NB4 (cell line): Measurements from ENCODE around the gene TUBD1.

ENCODE experiments used
- DNase-seq: peaks from one replicate; pipeline ENCODE4 v3.0.0; 2010; ENCODE audit warnings: low read depth
- H3K4me3 ChIP-seq: one replicate; pipeline ENCODE4 v1.5.1; 2011; ENCODE audit warnings: mild to moderate bottlenecking, low read depth, low read length, moderate library complexity
- MYC ChIP-seq: IDR thresholded peaks from 2 replicates; pipeline ENCODE4 v1.6.1; 2011; ENCODE audit warnings: low read depth, low read length
- POLR2A ChIP-seq: IDR thresholded peaks from 2 replicates; pipeline ENCODE4 v1.6.1; 2011; ENCODE audit warnings: mild to moderate bottlenecking; ENCODE audit not compliant: insufficient read length; ENCODE audit errors: extremely low read depth
- TF ChIP-seq, protein P1 (sequence below): IDR thresholded peaks from one replicate; pipeline ENCODE4 v1.5.1; 2012; ENCODE audit warnings: low read depth, low read length
- TF ChIP-seq, protein P2 (sequence below): IDR thresholded peaks from 2 replicates; pipeline ENCODE4 v1.6.1; 2011; ENCODE audit warnings: low read depth, low read length

TUBD1 gene

DNA sequence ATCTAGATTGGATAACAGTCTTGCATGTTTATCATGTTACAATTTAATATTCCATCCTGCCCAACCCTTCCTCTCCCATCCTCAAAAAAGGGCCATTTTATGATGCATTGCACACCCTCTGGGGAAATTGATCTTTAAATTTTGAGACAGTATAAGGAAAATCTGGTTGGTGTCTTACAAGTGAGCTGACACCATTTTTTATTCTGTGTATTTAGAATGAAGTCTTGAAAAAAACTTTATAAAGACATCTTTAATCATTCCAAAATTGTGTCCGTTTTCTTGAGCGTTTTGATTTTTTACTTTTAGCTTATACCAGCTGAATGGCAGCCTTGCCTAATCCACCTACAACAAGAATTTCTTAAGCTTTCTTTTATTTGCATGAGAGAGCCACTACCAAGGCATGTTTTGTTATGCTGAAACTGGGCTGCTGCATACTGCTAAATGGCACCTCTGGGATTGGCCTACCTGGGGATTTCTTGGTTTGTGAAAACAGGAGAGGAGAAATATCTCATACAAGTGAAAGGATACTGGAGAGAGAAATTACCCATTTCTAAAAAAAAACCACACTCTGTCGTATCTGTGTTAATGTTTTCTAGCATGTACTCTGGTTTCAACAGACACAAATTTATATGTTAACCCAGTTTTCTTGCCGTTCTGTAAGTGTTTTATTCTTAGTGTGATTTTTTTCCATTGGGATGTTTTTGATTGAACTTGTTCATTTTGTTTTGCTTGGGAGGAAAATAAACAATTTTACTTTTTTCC, 52.2 kb downstream of the TUBD1 start:
- TF ChIP-seq, protein P1, sequence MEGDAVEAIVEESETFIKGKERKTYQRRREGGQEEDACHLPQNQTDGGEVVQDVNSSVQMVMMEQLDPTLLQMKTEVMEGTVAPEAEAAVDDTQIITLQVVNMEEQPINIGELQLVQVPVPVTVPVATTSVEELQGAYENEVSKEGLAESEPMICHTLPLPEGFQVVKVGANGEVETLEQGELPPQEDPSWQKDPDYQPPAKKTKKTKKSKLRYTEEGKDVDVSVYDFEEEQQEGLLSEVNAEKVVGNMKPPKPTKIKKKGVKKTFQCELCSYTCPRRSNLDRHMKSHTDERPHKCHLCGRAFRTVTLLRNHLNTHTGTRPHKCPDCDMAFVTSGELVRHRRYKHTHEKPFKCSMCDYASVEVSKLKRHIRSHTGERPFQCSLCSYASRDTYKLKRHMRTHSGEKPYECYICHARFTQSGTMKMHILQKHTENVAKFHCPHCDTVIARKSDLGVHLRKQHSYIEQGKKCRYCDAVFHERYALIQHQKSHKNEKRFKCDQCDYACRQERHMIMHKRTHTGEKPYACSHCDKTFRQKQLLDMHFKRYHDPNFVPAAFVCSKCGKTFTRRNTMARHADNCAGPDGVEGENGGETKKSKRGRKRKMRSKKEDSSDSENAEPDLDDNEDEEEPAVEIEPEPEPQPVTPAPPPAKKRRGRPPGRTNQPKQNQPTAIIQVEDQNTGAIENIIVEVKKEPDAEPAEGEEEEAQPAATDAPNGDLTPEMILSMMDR: no peak
- TF ChIP-seq MYC (no peak), POLR2A (no peak)
- TF ChIP-seq, protein P2, sequence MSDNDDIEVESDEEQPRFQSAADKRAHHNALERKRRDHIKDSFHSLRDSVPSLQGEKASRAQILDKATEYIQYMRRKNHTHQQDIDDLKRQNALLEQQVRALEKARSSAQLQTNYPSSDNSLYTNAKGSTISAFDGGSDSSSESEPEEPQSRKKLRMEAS: no peak
- H3K4me3 ChIP-seq: peak overlapping the region; percentile 94
- no peak for DNase-seq

DNA sequence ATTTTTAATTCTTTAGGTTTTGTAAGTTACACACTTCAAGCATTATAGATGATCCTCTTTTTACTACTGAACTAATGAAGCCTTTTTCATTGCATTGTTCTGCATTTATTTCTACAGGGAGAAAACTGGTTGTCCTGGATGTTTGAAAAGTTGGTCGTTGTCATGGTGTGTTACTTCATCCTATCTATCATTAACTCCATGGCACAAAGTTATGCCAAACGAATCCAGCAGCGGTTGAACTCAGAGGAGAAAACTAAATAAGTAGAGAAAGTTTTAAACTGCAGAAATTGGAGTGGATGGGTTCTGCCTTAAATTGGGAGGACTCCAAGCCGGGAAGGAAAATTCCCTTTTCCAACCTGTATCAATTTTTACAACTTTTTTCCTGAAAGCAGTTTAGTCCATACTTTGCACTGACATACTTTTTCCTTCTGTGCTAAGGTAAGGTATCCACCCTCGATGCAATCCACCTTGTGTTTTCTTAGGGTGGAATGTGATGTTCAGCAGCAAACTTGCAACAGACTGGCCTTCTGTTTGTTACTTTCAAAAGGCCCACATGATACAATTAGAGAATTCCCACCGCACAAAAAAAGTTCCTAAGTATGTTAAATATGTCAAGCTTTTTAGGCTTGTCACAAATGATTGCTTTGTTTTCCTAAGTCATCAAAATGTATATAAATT, 53.0 kb downstream of the TUBD1 start:
- TF ChIP-seq POLR2A: no peak
- TF ChIP-seq MYC: no peak
- TF ChIP-seq, protein P1: no peak
- TF ChIP-seq, protein P2: no peak
- no peak for DNase-seq
- H3K4me3 ChIP-seq: peak overlapping the region; percentile 94

DNA sequence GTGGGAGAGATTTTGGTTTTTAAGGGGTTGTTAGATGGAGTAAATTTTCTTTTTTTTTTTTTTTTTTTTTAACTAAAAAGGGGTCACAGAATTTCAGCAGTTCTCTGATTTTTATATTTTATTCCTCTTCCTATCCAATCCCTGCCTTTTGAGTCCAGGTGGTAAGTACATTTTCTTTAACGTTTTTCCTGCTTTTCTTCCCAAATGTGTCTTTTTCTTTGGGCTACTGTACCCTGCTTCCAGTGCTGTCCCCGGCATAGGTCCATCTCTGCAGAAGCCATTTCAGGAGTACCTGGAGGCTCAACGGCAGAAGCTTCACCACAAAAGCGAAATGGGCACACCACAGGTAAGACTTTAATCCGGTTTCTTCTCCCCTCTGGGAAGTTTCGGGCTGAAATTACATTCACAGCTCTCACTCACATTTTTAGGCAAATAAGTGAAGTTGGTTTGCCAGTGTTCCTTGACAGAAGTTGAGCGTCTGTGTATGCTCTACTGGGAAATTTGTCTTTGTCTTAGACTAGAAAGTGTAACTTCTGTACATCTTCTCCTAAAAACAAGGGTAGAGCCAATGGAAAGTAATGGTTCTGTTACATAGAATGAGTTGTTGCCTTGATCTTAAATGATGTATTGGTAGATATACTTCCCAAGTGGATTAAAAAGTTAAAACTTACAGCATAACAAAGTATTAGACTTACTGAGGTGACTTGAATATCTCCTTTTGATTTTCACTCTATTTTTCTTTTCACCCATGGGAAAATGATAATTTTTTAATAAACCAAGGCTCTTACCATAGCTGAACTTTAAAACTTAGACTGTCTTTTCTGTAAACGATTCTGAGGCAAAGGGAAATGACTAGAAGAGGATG, 54.5 kb downstream of the TUBD1 start:
- no peak for DNase-seq
- TF ChIP-seq, protein P2: no peak
- TF ChIP-seq POLR2A (no peak), MYC (no peak)
- TF ChIP-seq, protein P1: no peak
- H3K4me3 ChIP-seq: peak overlapping the region; percentile 94

DNA sequence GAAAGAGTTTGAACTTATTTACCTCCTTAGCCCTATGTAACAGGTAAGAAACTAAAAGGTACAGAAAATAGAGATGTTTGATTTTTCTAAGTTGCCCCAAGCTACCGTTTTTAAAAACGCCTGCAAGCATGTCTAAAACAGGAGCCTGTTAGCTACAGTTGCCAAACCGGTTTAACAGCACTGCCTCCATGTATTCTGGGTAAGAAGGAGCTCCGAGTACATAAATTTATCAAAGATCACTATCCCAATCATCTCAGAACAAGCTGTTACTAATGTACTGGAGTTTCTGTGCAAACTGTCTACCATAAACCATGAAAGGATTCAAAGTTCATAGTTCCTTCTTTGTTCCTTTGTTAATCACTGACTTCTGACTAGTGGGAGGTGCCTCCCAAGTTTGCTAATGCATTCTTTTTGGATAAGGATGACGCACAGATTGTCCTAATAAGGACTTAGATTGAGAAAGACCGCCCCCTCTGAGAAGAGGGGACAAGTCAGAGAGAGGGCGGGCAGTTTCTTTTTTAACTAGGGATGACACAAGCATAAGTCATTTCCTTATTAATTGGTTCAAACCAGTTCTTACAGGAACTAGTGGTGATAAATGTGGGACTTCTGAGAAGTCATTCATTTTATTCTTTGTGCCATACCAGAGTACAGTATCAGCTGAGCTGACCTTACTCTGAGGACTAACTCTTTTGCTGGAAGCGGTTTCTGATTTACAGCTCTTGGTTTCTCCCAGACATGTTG, 55.3 kb downstream of the TUBD1 start:
- TF ChIP-seq, protein P2: 0 out of 2 replicates have a peak, but pooled peaks have one; percentile 12
- TF ChIP-seq, protein P1: no peak
- TF ChIP-seq MYC (peak; percentile 59), POLR2A (peak; percentile 94)
- H3K4me3 ChIP-seq: peak overlapping the region; percentile 94
- DNase-seq: peak; percentile 98

DNA sequence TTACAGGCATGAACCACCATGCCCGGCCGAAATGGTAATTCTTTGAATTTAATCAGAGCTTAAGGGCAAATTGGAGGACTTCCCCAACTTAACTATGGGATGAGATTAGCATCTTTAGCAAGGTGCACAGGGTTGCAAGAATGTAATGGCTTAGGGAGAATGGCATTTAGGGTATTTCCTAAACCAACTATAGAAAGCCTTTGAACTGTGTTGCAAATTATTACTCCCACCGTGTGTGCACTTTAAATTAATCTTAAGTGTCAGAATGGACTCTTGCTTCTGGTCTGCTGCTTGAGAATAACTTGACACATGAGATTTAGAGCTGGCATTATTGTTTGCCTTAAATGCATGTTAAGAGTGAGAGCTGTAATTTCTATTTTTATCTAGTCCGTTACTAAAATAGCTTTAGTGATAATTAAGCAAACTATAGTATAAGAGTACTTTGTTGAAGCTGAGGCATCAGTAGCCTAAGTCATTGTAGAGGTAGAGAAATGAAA, 59.8 kb downstream of the TUBD1 start:
- DNase-seq: no peak
- H3K4me3 ChIP-seq: no peak overlapping the region
- TF ChIP-seq, protein P2: no peak
- TF ChIP-seq, protein P1: no peak
- no peak for TF ChIP-seq MYC
- TF ChIP-seq POLR2A: no peak
